Vagina (tissue), 2 donors: ENCODE data around the gene RNU6-1.

ENCODE experiments used
- POLR2A ChIP-seq, 2 donors: fragments of 450-650 bp; IDR thresholded peaks; one replicate each; pipeline ENCODE4 v1.6.1; 2017; ENCODE audit warnings: antibody characterized with exemption in 2 of 2, mild to moderate bottlenecking in 2 of 2, moderate library complexity in 2 of 2
- TF ChIP-seq, protein P1 (sequence below), 3 experiments: fragments of 450-650 bp in 2 of 3; fragments of 200-600 bp in 1 of 3; sonication (generic) in 1 of 3; IDR thresholded peaks; one replicate each; pipeline ENCODE4 v1.5.1; 2017 to 2019; ENCODE audit warnings: antibody characterized with exemption in 3 of 3, mild to moderate bottlenecking in 2 of 3, moderate library complexity in 2 of 3

DNA sequence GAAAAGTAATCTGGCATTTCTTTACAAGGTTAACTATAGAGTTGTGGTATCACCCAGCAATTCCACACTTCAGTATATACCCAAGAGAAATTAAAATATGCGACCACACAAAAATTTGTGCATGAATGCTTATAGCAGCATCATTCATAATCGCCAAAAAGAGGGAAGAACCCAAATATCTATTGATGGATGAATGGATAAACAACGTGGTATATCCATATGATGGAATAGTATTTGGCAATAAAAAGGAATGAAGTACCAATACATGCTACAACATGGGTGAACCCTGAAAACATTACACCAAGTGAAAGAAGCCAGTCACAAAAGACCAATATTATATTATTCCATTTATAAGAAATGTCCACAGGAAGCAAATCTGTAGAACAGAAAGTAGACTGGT is 23.2 kb downstream of the RNU6-1 start:
- TF ChIP-seq POLR2A (IDR thresholded peaks at IDR 0.05), result no peak
- TF ChIP-seq, protein P1, sequence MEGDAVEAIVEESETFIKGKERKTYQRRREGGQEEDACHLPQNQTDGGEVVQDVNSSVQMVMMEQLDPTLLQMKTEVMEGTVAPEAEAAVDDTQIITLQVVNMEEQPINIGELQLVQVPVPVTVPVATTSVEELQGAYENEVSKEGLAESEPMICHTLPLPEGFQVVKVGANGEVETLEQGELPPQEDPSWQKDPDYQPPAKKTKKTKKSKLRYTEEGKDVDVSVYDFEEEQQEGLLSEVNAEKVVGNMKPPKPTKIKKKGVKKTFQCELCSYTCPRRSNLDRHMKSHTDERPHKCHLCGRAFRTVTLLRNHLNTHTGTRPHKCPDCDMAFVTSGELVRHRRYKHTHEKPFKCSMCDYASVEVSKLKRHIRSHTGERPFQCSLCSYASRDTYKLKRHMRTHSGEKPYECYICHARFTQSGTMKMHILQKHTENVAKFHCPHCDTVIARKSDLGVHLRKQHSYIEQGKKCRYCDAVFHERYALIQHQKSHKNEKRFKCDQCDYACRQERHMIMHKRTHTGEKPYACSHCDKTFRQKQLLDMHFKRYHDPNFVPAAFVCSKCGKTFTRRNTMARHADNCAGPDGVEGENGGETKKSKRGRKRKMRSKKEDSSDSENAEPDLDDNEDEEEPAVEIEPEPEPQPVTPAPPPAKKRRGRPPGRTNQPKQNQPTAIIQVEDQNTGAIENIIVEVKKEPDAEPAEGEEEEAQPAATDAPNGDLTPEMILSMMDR (IDR thresholded peaks at IDR 0.05), result no peak
